KG1 (cell line): ENCODE results near the gene SNN.

Experiments used
- DNase-seq: peaks from one replicate; lab custom pipeline; 2025; lab: John Stamatoyannopoulos, UW

The SNN gene

DNA sequence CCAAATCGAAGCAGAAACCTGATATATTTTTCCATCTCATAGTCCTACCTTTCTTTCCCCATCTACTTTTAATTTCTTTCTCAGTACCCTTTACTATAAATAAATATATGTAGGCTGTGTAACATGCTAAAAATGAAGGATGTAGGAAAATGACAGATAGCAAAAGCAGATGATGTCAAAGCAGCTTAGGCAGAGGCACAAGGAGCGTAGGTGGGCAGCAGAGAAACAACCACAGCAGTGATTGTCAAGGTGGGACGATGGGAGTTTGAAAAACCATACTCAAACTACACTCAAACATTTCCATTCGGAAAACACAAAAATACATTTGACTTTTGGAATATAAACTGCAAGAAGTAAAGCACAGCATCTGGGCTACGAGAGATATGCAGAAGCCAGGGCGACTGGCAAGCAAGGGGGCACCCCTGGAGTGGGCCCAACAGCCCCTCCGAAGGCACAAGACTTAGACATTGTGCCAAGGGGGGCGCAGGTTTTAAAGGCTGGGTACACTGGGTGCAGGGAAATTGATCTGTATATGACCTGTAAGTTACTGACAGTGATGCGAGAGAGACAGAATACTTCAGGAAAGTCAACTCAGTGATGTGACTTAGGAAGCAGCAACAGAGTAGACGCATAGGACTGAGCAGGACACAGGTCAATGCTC, 31.1 kb downstream of the SNN start:
- DNase-seq, result no peak

DNA sequence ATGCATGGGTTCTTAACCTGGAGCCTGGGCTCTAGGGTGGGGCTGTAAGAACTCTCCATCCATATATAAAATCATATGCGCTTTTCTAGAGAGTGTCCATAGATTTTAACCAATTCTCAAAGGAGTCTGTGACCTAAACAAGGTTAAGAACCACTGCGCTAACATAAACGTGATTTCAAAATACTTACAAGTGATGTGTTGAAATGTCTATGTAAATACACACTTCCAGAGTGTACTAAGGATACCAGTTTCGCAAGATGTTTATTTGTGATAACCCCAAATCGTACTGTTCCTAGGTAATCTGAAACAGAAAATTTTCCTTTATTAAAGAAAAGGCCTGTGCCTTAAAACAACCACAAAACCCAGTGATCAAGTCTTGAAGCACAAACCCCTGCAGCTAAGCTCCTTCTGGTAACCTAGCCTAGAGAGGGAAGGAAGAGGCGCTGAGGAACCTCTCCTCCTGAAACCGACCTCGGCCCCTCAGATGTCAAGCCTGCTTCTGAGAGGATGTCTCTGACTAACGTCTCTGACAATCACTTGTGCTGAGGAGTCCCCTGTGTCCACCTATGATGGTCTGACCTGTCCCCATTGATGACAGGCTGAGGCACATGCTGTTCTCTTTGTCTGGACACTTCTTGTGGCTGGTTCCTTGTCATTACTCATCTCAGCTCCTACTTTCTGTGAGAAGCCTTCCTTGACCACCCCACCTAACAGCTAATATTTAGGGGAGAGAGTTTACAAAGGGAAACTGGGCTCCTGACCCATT, 32.2 kb downstream of the SNN start:
- no peak for DNase-seq

DNA sequence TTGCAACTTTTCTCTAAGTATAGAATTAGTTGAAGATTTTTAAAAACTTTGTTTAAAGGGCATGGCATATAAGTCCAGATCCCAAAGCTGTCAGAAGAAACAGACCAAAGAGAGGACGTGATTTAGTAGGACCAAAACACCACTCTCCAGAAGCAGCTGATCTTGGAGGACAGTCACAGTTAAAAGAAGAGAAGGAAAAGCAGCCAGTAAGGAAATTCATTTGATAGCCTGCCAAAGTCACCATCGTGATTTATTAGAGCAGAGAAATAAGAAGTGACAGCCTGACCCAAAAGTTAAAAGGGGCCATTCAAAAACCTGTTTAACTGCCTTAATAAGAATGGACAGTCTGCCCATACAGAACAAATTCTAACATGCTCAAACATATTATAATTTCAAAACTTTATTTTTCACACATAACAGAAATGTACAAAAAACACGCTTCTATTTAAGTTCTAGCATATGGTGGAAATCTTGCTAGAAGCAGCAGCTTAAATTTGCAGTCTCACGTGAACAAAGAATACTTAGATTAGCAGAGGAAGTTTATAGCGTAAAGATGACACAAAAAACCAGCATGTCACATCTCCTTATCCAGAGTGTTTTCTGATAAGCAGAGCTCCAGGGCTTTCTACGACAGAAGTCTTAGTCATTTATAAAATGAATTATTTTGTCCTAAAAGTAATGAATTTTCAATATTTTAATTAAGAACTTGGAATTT, 37.2 kb downstream of the SNN start:
- DNase-seq, result no peak

DNA sequence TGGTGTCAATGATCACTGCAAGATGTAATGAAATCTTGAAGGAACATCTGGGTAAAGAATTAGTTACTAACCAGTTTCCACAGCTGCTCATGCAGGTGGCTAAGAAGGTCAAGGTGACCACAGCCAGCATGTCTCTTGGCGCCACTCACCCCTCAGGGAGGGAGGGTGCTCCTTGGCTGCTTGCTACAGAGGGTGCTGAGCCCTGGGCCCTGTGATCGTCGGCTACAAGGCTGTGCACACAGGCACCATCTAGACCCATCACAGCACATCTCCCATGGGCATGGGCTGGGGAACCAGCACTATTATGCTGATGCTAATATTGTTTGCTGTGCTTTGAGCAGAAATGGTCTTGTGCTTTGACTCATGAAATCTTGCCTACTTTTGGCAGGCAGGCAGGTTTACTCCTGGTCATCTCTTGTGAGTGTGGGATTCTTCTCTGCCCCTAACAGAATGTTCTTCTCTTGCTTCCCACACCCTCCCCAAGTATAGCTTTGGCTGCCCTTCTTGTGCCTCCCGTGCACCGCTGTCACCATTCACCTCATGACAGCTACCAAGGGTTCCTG, 38.0 kb downstream of the SNN start:
- DNase-seq, result no peak

DNA sequence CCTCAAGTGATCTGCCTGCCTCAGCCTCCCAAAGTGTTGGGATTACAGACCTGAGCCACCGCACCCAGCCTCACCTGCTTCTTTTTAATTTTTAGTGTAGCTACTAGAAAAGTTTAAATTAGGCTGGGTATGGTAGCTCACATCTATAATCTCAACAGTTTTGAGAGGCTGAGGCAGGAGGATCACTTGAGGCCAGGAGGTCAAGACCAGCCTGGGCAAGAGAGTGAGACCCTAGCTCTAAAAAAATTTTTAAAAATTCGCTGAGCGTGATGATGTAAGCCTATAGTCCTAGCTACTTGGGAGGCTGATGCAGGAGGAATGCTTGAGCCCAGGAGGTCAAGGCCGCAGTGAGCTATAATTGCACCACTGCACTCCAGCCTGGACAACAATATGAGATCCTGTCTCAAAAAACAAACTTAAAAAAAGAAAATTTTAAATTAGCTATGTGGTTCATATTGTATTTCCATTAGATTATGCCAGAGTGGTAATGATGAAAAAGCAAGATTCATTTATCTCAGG, 39.5 kb downstream of the SNN start:
- no peak for DNase-seq

DNA sequence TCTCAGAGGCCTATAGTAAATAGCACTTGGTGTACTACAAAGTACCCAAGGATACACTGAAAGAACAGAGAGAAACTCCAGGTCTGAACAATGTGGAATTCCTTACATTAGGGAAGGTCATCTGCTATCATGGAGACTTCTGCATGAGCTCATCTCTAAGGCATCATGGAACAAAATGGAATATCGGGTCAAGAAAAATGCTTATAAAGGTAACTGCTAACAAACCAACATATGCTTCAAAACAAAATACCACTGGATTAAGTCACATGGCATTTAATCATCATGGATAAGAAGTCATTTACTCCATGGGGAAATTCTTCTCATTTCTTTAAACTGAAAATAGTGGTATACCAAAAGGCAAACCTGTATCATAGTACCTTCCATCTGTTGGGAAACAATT, 40.2 kb downstream of the SNN start:
- DNase-seq, result no peak

DNA sequence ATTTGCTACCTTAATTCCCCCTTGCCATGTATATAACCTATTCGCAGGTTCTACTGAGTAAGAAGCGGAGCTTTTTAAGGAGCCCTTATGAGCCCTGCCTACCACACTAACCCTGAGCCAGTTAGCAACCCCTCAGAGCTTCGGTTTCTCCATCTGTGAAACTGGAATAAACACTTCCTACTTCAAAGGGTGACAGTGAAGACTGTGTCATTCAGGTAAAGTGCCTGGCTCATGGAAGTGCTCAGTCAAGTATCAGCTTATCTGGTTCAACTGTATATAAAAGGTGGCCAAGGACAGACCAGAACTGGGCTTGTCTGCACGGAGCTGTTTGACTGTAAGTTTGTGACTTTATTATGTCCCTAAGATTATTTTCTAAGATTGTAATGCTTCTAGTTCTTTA, 43.4 kb downstream of the SNN start:
- no peak for DNase-seq

DNA sequence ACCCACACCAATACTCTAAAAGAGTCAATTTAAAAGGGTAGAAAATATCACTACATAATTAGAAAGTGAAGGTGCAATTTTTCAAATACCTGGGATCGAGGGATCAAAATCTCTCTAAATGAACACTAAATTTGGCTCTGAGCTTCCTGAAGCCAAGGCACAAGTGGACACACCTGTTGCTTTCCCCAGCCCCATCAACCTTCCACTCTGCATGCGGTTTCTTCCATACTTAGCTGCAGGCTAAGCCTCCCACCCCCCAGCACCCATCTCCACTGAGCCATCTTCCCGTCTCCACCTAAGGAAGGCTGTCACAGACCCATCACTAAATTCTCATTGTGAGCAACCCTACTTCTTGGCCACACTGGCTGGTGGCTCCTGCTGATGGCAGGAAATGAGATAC, 43.9 kb downstream of the SNN start:
- DNase-seq, result no peak

DNA sequence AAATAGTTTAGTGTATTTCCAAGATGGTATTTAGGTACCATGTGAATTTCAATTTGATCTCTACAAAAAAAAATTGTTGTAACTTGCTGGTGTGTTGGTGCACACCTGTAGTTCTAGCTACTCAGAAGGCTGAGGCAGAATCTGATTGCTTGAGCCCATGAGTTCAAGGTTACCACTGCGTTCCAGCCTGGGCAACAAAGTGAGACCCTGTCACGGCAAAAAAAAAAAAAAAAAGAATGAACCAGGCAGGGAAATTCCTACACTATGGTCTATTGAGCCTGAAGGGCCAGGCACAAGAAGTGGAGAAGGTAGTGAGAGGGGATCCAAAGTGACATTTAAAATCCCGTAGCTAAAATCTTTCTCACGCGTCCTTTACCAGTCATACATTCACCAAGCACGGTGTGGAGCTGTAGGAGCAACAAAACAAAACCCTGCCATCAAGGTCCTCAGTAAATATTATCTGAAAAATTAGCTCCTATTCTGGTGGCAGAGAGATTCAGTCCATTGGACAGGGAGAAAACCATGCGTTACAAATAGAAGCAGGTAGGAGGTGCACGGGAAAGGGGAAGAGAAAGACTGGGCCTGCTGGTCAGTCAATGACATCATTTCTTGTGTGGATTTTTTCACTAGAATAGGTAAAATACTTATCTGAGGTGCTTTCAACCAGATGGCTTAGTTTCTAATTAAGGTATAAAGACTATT, 47.1 kb downstream of the SNN start:
- no peak for DNase-seq

DNA sequence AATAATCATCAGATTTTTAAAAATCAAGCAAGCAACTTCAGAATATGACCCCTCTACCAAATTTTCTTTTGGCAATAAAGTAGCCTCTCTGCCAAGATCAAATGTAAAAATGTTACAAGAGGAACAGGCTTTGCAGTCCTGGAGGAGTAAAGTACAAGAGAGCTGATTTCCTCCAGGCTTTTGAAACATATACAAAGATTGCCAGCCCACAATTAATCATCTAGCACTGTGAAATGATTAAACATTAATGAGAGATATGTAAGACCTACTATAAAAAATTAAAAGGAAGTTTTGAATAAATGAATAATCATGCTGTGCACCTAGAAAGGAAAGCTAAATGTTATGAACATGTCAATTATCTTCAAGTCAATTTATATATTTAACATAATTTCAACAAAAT, 48.1 kb downstream of the SNN start:
- DNase-seq, result no peak

DNA sequence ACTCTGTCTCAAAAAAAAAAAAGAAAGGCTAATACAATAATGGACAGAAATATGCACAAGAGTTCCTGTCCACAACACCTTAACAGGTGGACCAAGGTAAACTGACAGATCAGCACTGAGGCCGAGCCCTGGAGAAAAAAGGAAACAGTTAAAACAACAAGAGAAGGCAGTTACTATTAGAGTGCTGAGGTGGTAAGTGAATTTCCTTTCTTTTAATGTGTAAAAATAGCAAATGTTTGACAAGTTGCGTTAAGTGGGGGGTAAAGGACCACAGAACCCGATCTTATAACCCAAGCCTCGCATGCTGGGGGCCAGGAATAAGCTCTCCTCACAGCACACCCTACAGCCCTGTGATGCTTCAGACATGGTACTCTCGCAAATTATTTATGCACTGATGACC, 49.6 kb downstream of the SNN start:
- DNase-seq, result no peak

DNA sequence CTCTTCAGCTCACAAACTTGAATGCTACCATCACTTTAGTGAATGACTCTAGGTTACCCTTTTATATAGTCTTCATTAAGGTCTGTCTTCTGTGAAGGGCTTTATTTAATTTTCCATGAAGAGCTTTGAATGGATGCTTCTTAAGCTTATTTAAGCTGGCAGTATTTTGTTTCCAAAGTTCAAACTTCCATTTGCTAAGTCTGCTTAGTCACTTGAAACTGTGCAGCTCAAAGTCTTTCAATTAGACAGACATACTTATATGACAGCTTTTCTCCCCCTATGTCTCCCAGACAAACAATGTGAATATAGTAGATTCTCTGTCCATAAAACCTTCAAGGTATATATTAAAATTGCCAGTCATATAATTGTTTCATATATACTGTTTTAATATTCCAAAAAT, 50.9 kb downstream of the SNN start:
- no peak for DNase-seq

DNA sequence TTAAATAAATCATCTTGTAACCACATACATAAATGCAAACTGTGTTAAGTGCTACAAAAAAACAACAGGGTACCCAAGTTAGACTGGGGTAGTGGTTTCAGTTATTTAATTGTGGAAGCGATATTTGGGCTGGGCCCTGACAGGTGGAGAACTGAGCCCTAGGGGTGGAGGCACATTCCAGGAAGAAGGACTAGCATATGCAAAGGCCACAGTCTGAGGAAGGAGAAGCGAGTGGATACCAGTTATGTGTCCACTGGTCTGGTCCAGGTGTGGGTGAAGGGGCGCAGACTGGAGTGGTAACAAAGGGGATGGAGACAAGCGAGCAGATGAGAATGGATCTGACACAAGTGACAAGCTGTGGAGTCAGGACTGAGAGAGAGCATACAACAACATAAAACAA, 51.5 kb downstream of the SNN start:
- DNase-seq, result no peak

DNA sequence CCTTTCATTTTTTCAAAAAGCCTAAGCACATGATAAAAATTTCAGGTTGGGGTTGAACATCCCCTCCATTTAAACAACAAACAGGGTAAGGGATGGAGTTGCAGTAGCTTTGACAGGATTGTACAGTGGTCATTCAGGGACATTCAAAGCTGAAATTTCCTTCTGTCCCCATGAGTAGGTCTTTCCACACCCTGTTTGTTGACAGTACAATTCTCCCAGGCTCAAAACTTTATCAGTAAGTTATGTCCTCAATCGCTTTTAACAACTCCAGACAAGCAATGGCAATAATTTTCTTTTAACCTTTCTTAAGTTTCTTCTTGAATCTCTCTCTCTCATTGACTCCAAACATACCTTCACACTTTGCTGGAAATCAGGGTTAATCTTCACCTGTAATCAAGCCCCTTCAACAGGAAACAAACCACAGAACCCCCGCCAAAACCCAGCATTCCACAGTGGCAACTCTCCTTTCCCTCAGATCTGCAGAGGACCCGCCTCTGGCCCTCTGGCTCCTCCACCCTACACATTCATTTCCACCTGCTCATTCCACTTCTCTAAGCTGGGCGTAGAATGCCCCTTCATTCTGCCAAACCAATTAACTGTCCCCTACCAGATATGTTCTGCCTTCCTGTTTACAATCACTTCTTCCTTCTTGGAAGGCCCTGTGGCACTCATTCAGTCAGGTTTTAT, 53.7 kb downstream of the SNN start:
- no peak for DNase-seq

DNA sequence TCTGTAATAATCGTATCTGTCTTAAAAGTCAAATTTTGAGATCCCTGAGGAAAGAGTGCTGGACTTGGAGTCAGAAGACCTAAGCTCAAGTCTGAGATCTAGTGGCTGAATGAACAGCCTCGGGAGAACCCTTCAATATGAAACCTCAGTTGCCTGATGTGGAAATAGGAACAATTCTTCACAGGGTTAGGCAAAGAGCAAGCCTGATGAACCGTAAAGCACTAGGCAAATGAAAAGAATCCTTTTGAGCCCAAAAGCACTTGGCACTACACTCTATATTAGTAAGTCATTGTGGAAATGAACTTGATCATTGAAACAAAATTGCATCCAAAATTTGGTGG, 54.2 kb downstream of the SNN start:
- DNase-seq, result no peak

DNA sequence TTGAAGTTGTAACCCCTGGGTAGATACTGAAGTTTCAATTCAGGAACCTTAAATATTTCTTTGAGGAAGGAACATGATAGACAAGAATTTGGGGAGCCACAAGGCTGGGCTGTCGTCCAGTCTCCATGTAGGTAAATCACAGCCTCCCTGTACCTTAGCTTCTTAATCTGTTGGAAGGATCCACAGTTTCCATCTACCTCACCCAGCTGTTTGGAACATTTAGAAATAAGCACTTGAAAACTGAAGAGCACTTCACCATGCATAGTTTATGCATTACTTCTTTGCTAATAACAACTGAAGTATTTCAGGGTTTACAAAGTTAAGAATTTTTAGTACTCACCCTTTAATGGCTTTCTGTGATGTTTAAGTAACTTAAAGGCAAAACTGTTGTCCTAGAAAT, 57.2 kb downstream of the SNN start:
- DNase-seq, result no peak

DNA sequence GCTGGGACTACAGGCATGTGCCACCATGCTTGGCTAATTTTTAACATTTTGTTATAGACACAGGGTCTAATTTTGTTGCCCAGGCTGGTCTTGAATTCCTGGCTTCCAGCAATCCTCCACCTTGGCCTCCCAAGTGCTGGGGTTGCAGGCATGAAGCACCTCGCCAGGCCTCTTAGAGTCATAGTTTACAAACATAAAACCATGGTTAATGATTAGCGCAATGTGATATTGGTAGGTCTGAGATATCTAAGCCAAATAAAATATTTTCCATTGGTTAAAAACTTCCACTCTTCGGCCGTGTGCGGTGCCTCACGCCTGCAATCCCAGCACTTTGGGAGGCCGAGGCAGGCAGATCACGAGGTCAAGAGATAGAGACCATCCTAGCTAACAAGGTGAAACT, 57.8 kb downstream of the SNN start:
- no peak for DNase-seq

DNA sequence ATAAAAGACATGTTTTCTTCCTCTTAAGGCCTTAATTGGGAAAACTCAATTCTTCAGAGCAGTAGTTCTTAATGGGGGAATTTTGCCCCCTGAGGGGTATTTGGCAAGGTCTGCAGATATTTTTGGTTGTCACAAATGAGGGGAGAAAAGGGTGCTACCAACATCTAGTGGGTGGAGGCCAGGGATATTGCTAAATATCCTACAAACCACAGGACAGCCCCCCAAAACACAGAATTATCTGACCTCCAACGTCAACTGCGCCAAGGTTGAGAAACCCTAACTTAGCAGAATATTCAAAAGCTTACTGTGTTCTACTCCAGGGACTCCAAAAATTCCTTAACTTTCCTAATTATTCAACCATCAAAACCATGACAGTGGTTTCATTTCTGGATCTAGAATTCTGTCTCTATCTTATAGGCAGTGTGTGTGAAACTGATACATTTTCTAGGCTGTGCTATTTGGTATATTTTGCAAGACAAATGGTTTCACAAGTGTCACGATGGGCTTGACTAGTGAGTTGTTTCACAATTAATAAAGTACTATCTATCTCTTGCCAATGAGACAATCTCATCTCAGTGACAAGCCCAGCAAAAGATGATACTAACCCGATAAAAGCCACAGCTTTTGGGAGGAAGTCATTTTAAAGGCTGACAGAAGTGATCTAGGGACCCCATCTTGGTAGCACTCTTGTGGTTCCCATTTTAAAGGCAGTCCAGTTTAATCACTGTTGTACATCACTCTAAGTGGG, 59.7 kb downstream of the SNN start:
- no peak for DNase-seq
